H9 (cell line): ENCODE measurements around the gene PANX2. TPM values are rescaled to one million over a fixed set of nuclear protein-coding genes. Genes with fewer than 3 reads are reported as not detected.

Source experiments
- DNase-seq: peaks from one replicate; pipeline ENCODE4 v3.0.0-alpha.2; 2017
- H2AFZ ChIP-seq: one replicate; pipeline ENCODE4 v1.6.1; 2013; ENCODE audit warnings: mild to moderate bottlenecking, low read length, control low read depth, moderate library complexity
- H2AK5ac ChIP-seq: 2 replicates; pipeline ENCODE4 v1.6.1; 2013; ENCODE audit warnings: low read length, control low read depth, mixed read lengths; ENCODE audit not compliant: insufficient read length
- H2BK120ac ChIP-seq: one replicate; pipeline ENCODE4 v1.6.1; 2013; ENCODE audit warnings: low read depth, mild to moderate bottlenecking, low read length, control low read depth, inconsistent platforms; ENCODE audit not compliant: poor library complexity, severe bottlenecking
- H2BK12ac ChIP-seq: 2 replicates; pipeline ENCODE4 v1.6.1; 2013; ENCODE audit warnings: low read length, control low read depth, mixed read lengths, low read depth; ENCODE audit not compliant: insufficient read length
- H2BK15ac ChIP-seq: 2 replicates; pipeline ENCODE4 v1.6.1; 2013; ENCODE audit warnings: low read depth, low read length, control low read depth
- H2BK20ac ChIP-seq: one replicate; pipeline ENCODE4 v1.6.1; 2013; ENCODE audit warnings: low read depth, mild to moderate bottlenecking, low read length, control low read depth, inconsistent platforms; ENCODE audit not compliant: poor library complexity, severe bottlenecking
- H2BK5ac ChIP-seq: 2 replicates; pipeline ENCODE4 v1.6.1; 2013; ENCODE audit warnings: low read length, control low read depth, mixed read lengths; ENCODE audit not compliant: insufficient read length
- H3K14ac ChIP-seq: 2 replicates; pipeline ENCODE4 v1.6.1; 2013; ENCODE audit warnings: low read length, control low read depth; ENCODE audit not compliant: insufficient read depth
- H3K18ac ChIP-seq: 2 replicates; pipeline ENCODE4 v1.6.1; 2013; ENCODE audit warnings: low read depth, mild to moderate bottlenecking, mixed read lengths, low read length, control low read depth; ENCODE audit not compliant: insufficient read length
- H3K23ac ChIP-seq: 2 replicates; pipeline ENCODE4 v1.6.1; 2013; ENCODE audit warnings: low read length, control low read depth, mixed read lengths, low read depth; ENCODE audit not compliant: insufficient read length
- H3K23me2 ChIP-seq: 2 replicates; pipeline ENCODE4 v1.6.1; 2013; ENCODE audit warnings: low read depth, mild to moderate bottlenecking, mixed read lengths, low read length, control low read depth; ENCODE audit not compliant: insufficient read length, poor library complexity, severe bottlenecking
- H3K27ac ChIP-seq: 2 replicates; pipeline ENCODE4 v1.5.1; 2013; ENCODE audit warnings: low read length, control low read depth, mixed read lengths, low read depth; ENCODE audit not compliant: insufficient read length
- H3K27me3 ChIP-seq: 2 replicates; pipeline ENCODE4 v1.6.1; 2013; ENCODE audit warnings: low read length, control low read depth, inconsistent platforms; ENCODE audit not compliant: insufficient read depth
- H3K4ac ChIP-seq: 2 replicates; pipeline ENCODE4 v1.6.1; 2013; ENCODE audit warnings: low read depth, mild to moderate bottlenecking, control low read depth, inconsistent platforms, low read length, moderate library complexity
- H3K4me1 ChIP-seq: 2 replicates; pipeline ENCODE4 v1.6.1; 2013; ENCODE audit warnings: low read length, control low read depth, inconsistent platforms; ENCODE audit not compliant: insufficient read depth
- H3K4me2 ChIP-seq: 2 replicates; pipeline ENCODE4 v1.6.1; 2013; ENCODE audit warnings: low read length, control low read depth, mixed read lengths; ENCODE audit not compliant: insufficient read length, insufficient read depth
- H3K56ac ChIP-seq: 2 replicates; pipeline ENCODE4 v1.6.1; 2013; ENCODE audit warnings: low read depth, mild to moderate bottlenecking, mixed read lengths, low read length, control low read depth; ENCODE audit not compliant: insufficient read length
- H3K79me1 ChIP-seq: 2 replicates; pipeline ENCODE4 v1.6.1; 2013; ENCODE audit warnings: low read depth, mild to moderate bottlenecking, moderate library complexity, low read length, control low read depth, inconsistent platforms; ENCODE audit not compliant: insufficient read depth, poor library complexity, severe bottlenecking
- H3K79me2 ChIP-seq: 2 replicates; pipeline ENCODE4 v1.6.1; 2013; ENCODE audit warnings: low read length, control low read depth, inconsistent platforms; ENCODE audit not compliant: insufficient read depth
- H3K9ac ChIP-seq: 2 replicates; pipeline ENCODE4 v1.6.1; 2013; ENCODE audit warnings: low read length, control low read depth, mixed read lengths; ENCODE audit not compliant: insufficient read length; ENCODE audit errors: extremely low read depth
- H3K9me3 ChIP-seq: one replicate; pipeline ENCODE4 v1.6.1; 2013; ENCODE audit warnings: low read depth, low read length, inconsistent platforms; ENCODE audit not compliant: control insufficient read depth
- H3T11ph ChIP-seq: one replicate; pipeline ENCODE4 v1.6.1; 2013; ENCODE audit warnings: mild to moderate bottlenecking, low read length, control low read depth, inconsistent platforms
- H4K20me1 ChIP-seq: one replicate; pipeline ENCODE4 v1.6.1; 2013; ENCODE audit not compliant: control insufficient read depth, insufficient read length, insufficient read depth
- H4K5ac ChIP-seq: 2 replicates; pipeline ENCODE4 v1.6.1; 2013; ENCODE audit warnings: low read depth, mild to moderate bottlenecking, mixed read lengths, low read length, control low read depth; ENCODE audit not compliant: insufficient read length
- H4K8ac ChIP-seq: replicated peaks from 2 replicates; pipeline ENCODE4 v1.6.1; 2013; ENCODE audit warnings: low read length, control low read depth, mixed read lengths, low read depth; ENCODE audit not compliant: insufficient read length
- H4K91ac ChIP-seq: 2 replicates; pipeline ENCODE4 v1.6.1; 2013; ENCODE audit warnings: low read depth, mild to moderate bottlenecking, moderate library complexity, mixed read lengths, low read length, control low read depth; ENCODE audit not compliant: insufficient read length
- H3K27ac Mint-ChIP-seq, 3 experiments: 2 replicates in 2 of 3; 3 replicates in 1 of 3; pipeline ENCODE4 v1.8.0; 2020 to 2021; ENCODE audit warnings: mixed read lengths in 3 of 3, mild to moderate bottlenecking in 1 of 3, moderate library complexity in 1 of 3
- H3K27me3 Mint-ChIP-seq: 2 replicates; pipeline ENCODE4 v1.8.0; 2021; ENCODE audit warnings: low read depth, mild to moderate bottlenecking, moderate library complexity, mixed read lengths
- H3K36me3 Mint-ChIP-seq, 3 experiments: 2 replicates in 2 of 3; 3 replicates in 1 of 3; pipeline ENCODE4 v1.8.0; 2020 to 2021; ENCODE audit warnings: low read depth in 3 of 3, mixed read lengths in 3 of 3; ENCODE audit not compliant: insufficient read depth in 1 of 3
- H3K4me1 Mint-ChIP-seq, 2 experiments: 2 replicates each; pipeline ENCODE4 v1.8.0; 2020; ENCODE audit warnings: mixed read lengths in 2 of 2
- H3K4me3 Mint-ChIP-seq, 2 experiments: 2 replicates in 1 of 2; 3 replicates in 1 of 2; pipeline ENCODE4 v1.8.0; 2020 to 2021; ENCODE audit warnings: mild to moderate bottlenecking in 2 of 2, mixed read lengths in 2 of 2, moderate library complexity in 1 of 2
- H3K9me3 Mint-ChIP-seq, 2 experiments: 2 replicates in 1 of 2; 3 replicates in 1 of 2; pipeline ENCODE4 v1.8.0; 2020; ENCODE audit warnings: mild to moderate bottlenecking in 2 of 2, mixed read lengths in 2 of 2, moderate library complexity in 1 of 2
- CTCF ChIP-seq: fragments of 200-600 bp; sonication (generic); conservative IDR thresholded peaks from 3 replicates; pipeline ENCODE4 v1.8.0; 2021; ENCODE audit warnings: antibody characterized with exemption, mild to moderate bottlenecking
- WGBS: extraction: QIAGEN DNeasy Blood & Tissue Kit; methylation state at CpG from one replicate; pipeline ENCODE4 v1.1.7; 2013; ENCODE audit warnings: missing lambda C conversion rate, low lambda C conversion rate, mixed read lengths; ENCODE audit not compliant: insufficient read length; ENCODE audit errors: extremely low coverage; 5-methylcytosine and 5-hydroxymethylcytosine counted together
- total RNA-seq: library from RNA; stranded (reverse); gene quantifications from 2 replicates; pipeline ENCODE4 v1.2.1, GENCODE V29; 2021

PANX2 gene
- total RNA-seq, 1 experiment from 2014 or later: 8.0 TPM

- no CpG with 5 or more reads among the region's 45 CpGs for WGBS
- H3K27ac Mint-ChIP-seq: no peak overlapping the region
Measured at GRCh38 chr22:50220603-50221409, 50.3 kb downstream of the PANX2 start.

More at GRCh38 chr22:50220603-50221409, 50.3 kb downstream of the PANX2 start:
- Histone ChIP-seq H4K8ac (no peak overlapping the region), H4K20me1 (peaks cover 3% of the 10 kb centered on the region), H3K4ac (no peak overlapping the region), H3K4me2 (no peak overlapping the region), H3K23me2 (no peaks in the 10 kb centered on the region), H3K27me3 (no peaks in the 10 kb centered on the region), H3K56ac (no peak overlapping the region), H3K79me1 (no peaks in the 10 kb centered on the region), H2BK5ac (no peak overlapping the region), H3K23ac (no peak overlapping the region), H3K14ac (no peak overlapping the region), H3K9ac (no peak overlapping the region), H3K79me2 (no peaks in the 10 kb centered on the region), H3K9me3 (no peaks in the 10 kb centered on the region), H3K4me1 (no peaks in the 10 kb centered on the region), H2BK120ac (no peak overlapping the region), H2AK5ac (no peak overlapping the region), H3K27ac (no peak overlapping the region), H2BK15ac (no peak overlapping the region), H4K91ac (no peak overlapping the region), H2BK12ac (no peak overlapping the region), H3K18ac (no peak overlapping the region), H4K5ac (no peak overlapping the region), H2BK20ac (no peak overlapping the region), H3T11ph (no peak overlapping the region), H2AFZ (no peak overlapping the region)
- H3K4me1 Mint-ChIP-seq: peaks cover 5 to 9% of the 10 kb centered on the region in 2 experiments
- H3K36me3 Mint-ChIP-seq: peaks cover 22 to 75% (median 62%) of the 10 kb centered on the region in 3 experiments
- TF ChIP-seq CTCF: no peak
- no peak overlapping the region for H3K4me3 Mint-ChIP-seq
- no peaks in the 10 kb centered on the region for H3K27me3 Mint-ChIP-seq
- no peaks in the 10 kb centered on the region for H3K9me3 Mint-ChIP-seq
- DNase-seq: no peak
